ENCODE measurements around the gene JAK1. TPM values are rescaled to one million over a fixed set of nuclear protein-coding genes. Genes with fewer than 3 reads are reported as not detected.

The JAK1 gene
- total RNA-seq, 1 donor from 2014 or later, result 65.1 TPM

DNA sequence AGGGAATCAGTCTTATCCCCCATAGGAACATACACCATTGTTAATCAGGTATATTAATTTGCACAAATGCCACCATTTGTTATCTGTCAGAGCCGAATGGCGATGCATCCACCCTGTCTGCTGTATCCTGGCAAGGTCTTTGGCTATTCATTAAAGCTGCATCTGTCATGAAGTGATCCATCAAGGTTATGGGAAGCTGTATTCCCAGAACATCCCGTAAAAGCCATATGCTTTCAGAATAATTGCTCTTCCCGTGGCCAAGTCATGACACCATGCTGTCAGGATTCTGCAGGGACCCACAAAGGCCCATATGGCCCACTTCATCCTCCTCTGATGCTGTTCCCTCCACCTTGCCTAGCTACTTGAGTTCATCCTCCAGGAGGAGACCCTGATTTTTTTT, 117.5 kb downstream of the JAK1 start:
- H3K4me3 Mint-ChIP-seq, result no peak overlapping the region
- no peak overlapping the region for H3K27ac Mint-ChIP-seq
- H3K4me1 Mint-ChIP-seq, result no peaks in the 10 kb centered on the region
- peaks cover 11% of the 10 kb centered on the region for H3K36me3 Mint-ChIP-seq
- H3K27me3 Mint-ChIP-seq (ENCODE audit: low read depth), result no peaks in the 10 kb centered on the region
- H3K9me3 Mint-ChIP-seq, result no peaks in the 10 kb centered on the region
- DNase-seq (ENCODE audit: low spot score in 2 of 2, unreplicated experiment in 2 of 2), result no peak
- TF ChIP-seq, protein P1, sequence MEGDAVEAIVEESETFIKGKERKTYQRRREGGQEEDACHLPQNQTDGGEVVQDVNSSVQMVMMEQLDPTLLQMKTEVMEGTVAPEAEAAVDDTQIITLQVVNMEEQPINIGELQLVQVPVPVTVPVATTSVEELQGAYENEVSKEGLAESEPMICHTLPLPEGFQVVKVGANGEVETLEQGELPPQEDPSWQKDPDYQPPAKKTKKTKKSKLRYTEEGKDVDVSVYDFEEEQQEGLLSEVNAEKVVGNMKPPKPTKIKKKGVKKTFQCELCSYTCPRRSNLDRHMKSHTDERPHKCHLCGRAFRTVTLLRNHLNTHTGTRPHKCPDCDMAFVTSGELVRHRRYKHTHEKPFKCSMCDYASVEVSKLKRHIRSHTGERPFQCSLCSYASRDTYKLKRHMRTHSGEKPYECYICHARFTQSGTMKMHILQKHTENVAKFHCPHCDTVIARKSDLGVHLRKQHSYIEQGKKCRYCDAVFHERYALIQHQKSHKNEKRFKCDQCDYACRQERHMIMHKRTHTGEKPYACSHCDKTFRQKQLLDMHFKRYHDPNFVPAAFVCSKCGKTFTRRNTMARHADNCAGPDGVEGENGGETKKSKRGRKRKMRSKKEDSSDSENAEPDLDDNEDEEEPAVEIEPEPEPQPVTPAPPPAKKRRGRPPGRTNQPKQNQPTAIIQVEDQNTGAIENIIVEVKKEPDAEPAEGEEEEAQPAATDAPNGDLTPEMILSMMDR (IDR thresholded peaks at IDR 0.05; ENCODE audit: unreplicated experiment), result no peak

DNA sequence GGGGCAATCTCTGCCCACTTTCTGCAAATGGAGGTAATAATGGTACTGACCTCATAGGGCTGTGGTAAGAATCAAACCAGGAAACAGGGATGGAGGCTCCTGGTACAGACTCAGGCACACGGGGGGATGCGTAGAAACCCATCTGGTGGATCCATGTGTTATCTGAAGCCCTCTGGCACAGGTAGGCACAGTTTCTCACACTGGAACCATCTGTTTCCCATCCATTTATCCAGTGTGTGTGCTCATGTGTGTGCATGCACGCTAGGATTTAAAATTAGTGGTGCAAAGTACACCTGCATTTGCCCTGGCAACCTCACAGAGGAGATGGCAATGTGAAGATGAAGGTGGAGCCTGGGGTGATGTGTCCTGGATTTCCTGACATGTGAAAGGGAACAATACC, 118.2 kb downstream of the JAK1 start:
- H3K4me3 Mint-ChIP-seq, result no peak overlapping the region
- H3K36me3 Mint-ChIP-seq, result peaks cover 13% of the 10 kb centered on the region
- no peaks in the 10 kb centered on the region for H3K4me1 Mint-ChIP-seq
- no peak overlapping the region for H3K27ac Mint-ChIP-seq
- no peaks in the 10 kb centered on the region for H3K9me3 Mint-ChIP-seq
- no peak for DNase-seq (ENCODE audit: low spot score in 2 of 2, unreplicated experiment in 2 of 2)
- TF ChIP-seq, protein P1 (IDR thresholded peaks at IDR 0.05; ENCODE audit: unreplicated experiment), result no peak
- no peaks in the 10 kb centered on the region for H3K27me3 Mint-ChIP-seq (ENCODE audit: low read depth)

DNA sequence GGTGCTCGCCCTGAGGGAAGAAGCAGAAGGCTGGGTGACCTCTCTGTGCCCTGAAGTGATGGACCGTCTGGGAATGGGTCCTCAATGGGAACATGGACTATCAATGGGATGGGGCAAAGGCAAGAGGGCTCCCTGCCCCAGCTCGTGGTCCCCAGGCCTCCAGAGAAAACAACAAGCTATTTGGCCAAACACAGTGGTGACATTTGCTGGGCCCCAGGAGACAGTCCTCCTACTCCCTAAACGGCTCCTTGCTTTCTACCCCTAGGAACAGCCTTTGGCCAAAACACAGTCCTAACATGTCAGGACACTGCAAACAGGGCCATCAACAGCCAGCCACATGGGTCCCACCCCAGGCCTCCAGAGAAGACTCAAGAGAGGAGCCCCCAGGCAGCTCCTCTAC, 118.7 kb downstream of the JAK1 start:
- H3K4me3 Mint-ChIP-seq, result no peak overlapping the region
- H3K27me3 Mint-ChIP-seq (ENCODE audit: low read depth), result no peaks in the 10 kb centered on the region
- no peak overlapping the region for H3K27ac Mint-ChIP-seq
- H3K4me1 Mint-ChIP-seq, result no peaks in the 10 kb centered on the region
- peaks cover 13% of the 10 kb centered on the region for H3K36me3 Mint-ChIP-seq
- DNase-seq (ENCODE audit: low spot score in 2 of 2, unreplicated experiment in 2 of 2), result no peak
- TF ChIP-seq, protein P1 (IDR thresholded peaks at IDR 0.05; ENCODE audit: unreplicated experiment), result no peak
- H3K9me3 Mint-ChIP-seq, result no peaks in the 10 kb centered on the region

DNA sequence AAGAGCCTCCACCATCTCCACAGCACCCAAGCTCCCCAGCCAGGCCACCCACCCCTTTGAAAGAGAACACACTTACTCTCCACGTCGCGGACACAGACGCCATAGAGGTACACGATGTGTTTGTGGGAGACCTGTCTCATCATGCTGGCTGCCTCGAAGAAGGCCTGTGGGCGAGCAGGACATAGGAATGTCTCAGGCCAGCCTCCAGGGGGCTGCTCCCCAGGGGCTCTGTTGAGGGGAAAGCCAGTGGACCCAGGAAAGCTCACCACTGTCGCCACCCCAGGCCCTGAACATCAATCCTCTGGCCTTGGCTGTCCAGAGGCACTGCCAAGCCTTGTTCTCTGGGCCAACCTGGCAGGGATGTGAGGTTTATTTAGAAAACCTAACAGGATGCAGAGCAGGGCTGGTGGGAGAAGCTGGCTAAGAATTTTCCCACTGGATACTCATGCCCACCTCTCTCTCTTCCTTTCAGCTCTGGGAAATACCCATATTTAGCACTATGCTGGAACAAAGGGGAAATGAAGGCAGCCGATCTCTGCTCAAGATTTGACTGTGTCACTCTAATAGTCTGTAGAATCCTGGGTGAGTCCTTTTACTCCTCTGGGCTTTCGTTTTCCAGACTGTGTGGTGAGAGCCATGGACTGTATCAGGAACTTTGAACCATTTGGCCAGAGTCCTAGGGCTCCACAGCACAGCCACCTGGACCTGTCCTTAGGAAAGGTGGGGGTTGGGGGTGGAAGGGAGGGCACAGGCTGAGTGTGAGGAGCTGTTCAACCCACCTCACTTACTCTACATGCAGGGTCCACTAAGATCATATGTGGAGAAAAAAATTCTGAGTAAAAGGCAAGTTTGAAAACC, 119.5 kb downstream of the JAK1 start:
- no peaks in the 10 kb centered on the region for H3K9me3 Mint-ChIP-seq
- H3K4me1 Mint-ChIP-seq, result no peaks in the 10 kb centered on the region
- H3K27me3 Mint-ChIP-seq (ENCODE audit: low read depth), result no peaks in the 10 kb centered on the region
- no peak overlapping the region for H3K27ac Mint-ChIP-seq
- peaks cover 13% of the 10 kb centered on the region for H3K36me3 Mint-ChIP-seq
- no peak for DNase-seq (ENCODE audit: low spot score in 2 of 2, unreplicated experiment in 2 of 2)
- TF ChIP-seq, protein P1 (IDR thresholded peaks at IDR 0.05; ENCODE audit: unreplicated experiment), result no peak
- H3K4me3 Mint-ChIP-seq, result no peak overlapping the region

DNA sequence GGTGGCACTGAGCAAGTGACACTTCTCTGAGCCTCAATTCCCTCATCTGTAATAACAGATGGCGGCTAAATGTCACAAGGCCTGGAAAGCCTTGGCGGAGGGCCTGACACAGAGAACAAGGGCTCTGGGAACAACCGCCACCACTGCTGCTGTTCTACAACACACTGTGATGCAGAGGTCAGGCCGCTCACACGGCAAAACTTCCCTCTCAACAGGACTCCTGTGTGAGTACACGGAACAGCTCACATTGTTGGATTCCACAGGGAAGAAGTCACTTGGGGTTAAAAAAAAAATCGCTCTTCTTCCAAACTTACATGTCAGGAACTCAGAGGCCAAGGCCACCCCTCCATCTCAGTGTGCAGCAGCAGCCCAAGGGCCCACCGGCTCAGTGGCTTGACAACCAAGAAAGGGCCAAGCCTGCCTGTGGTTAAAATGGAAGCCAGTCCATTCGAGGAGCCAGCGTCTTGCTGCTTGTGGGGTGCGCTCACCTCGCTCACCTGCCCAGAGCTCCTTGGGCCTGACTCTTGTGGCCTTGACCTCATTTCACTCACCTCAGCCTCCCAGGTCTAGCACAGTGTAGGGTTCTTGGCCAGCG, 120.4 kb downstream of the JAK1 start:
- Mint-ChIP-seq H3K27ac (no peak overlapping the region), H3K4me1 (no peaks in the 10 kb centered on the region), H3K36me3 (peaks cover 20% of the 10 kb centered on the region), H3K9me3 (no peaks in the 10 kb centered on the region), H3K4me3 (no peak overlapping the region), H3K27me3 (ENCODE audit: low read depth) (no peaks in the 10 kb centered on the region)
- TF ChIP-seq, protein P1 (IDR thresholded peaks at IDR 0.05; ENCODE audit: unreplicated experiment), result no peak
- no peak for DNase-seq (ENCODE audit: low spot score in 2 of 2, unreplicated experiment in 2 of 2)
